HS-5 (cell line): ENCODE results near the gene SMIM28.
"Not testable (repeated sequence)": the region's sequence is repeated elsewhere in the genome, so short reads cannot be mapped to it uniquely, and the experiment has no call there.

ENCODE experiments used
- DNase-seq: peaks from one replicate; pipeline ENCODE4 v3.0.0-alpha.2; 2012; ENCODE audit warnings: low read depth

The SMIM28 gene

DNA sequence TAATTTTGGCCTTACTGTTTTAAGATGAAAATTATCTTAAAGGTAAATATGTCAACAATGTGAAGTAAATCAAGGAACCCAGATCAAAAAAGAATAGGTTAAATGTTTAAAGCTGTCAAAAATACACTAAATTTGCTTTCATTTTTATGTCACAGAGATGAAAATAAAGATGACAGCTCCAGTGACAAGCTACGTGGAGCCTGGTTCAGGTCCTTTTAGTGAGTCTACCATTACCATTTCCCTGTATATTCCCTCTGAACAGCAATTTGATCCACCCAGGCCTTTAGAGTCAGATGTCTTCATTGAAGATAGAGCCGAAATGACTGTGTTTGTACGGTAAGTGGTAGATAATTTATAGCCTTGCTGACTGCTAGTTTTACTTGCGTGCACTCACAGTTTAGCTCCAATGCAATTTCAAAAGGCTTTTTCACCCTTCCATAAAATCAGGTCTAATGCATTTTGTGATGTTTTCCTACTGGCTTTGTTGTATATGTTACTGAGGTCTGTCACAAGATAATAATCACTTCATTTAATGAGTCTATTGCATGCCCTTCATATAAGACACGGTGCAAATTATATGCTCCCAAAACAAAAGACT is 28.2 kb downstream of the SMIM28 start:
- DNase-seq = no peak

DNA sequence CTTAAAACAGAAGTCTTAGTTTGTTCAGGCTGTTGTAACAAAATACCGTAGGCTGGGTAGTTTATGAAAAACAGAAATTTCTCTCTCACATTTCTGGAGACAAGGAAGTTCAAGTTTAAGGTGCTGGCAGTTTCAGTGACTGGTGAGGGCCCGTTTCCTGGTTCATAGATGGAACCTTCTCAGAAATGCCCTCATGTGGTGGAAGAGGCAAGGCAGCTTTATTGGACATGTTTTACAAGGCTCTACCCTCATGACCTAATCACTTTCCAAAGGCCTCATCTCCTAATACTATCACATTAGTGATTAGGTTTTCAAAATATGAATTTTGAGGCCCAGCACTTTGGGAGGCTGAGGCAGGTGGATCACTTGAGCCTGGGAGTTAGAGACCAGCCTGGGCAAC is 28.7 kb downstream of the SMIM28 start:
- no peak for DNase-seq

DNA sequence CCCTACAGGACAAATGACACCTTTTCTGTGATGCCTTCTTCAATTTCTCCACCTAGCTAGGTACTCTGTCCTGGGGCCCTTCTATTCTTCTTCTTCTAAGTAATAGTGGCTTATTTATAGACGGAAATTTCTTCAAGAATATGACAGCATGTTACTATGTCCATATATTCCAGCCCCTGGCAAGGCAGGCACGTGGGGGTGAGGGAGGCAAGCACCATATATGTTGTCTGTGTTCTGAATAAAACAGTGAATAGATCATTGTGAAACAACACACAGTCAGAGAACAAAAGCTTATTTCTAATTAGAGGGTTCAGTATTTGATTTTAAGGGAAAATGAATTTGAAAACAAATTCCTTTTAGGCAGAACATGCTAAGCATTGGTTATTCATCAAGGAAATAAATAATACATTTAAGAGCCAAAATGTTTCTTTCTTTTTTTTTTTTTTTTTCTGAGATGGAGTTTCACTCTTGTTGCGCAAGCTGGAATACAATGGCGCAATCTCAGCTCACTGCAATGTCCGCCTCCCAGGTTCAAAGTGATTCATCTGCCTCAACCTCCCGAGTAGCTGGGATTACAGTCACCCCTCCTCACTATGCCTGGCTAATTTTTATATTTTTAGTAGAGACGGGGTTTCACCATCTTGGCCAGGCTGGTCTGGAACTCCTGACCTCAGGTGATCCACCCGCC is 32.5 kb downstream of the SMIM28 start:
- DNase-seq = no peak

DNA sequence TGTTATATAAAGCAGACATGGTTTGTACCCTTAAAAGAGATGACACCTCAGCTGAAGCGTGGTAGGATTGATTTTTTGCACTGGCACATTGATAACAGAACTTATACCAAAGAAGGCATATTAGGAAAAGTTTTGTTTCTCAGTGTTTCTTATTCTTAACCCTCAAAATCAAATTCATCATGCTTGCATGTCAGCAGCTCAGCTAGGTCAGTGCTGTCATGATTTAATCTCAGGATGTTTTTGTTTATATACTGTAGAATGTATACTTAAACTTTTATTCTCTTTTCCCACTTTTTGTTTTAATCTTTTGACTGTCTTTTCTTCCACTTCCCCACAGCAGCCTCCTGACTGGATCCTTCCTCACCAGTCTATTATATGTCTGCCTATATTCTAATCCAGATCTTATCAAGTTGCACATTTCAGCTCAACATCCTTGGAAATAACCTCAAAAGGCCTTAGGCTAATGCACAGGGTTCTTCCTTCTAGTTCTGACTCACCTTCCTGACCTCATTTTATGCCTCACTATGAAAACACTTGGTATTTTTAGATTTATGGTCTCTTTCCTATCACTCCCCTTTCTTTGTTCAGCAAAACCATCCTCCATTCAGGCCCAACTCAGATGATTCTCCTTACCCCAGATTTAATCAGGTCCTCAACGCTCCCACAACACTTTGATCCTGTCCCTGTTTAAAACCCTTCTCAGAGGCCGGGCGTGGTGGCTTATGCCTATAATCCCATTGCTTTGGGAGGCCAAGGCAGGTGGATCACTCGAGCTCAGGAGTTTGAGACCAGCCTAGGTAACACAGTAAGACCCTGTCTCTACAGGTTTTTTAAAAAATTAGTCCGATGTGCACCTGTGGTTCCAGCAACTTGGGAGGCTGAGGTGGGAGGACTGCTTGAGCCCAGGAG is 33.5 kb downstream of the SMIM28 start:
- peak; percentile 69 for DNase-seq

DNA sequence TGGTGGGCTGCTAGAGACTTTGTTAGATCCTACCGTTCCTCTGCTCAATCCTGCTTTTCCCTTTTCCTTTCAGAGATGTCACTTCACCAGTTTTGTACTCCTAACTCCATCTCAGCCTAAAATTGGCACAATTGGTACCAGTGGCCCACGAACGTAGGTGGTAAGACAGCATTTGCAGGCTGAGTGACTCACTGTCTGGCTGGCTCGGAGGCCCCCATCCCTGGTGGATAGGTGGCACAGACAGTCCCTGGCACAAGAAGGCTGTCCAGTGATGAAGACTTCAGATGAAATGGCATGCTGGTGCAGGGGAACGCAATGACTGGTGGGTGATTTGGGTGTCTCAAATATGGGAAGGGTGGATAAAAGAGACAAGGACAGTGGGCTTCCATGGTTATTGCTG is 37.4 kb downstream of the SMIM28 start:
- no peak for DNase-seq

DNA sequence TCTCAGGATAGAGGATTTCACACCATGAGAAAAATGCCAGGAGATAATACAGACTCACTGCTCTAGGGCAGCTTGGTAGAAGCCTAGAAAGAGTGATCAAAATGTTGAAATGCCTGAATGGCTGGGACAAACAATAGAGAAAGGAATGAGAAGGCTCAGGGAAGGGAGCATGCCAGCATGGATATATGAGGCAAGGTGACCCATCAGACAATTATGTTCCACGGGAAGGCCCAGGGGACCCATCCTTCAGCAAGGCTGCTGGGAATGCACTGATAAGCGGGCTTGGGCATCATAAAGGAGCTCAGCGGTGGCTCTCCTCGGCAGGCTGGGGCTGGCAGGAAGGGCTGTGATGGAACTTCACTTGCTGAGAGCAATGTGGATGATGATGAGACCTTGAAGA is 38.5 kb downstream of the SMIM28 start:
- DNase-seq = no peak

DNA sequence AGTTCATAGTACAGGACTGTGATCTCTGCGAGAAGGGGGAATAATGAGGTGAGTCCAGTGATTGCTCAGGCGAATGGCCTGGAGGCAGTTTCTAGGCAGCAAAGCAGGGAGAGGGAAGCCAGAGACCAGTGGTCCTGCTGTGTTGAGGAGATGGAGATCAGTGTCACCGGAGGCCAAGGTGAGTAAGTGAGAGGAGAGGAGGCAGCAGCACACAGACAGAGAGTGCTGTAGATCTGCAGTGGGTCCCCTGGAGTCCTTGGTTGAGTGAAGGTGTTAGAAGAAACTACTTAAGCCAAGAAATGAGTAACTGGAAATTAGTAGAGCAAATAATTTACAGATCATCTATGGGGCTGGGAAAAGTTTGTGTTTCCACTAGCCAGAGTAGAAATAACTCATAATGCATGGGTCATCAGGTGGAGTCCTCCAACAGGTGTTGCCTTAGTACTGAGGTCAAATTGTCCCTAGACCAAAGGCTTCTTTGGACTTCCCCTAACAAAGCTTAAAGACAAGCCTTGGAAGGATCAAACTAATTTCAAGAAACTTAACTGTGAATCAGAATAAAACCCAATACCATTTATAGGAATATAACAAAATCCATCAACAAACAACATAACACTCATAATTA is 39.9 kb downstream of the SMIM28 start:
- no peak for DNase-seq

DNA sequence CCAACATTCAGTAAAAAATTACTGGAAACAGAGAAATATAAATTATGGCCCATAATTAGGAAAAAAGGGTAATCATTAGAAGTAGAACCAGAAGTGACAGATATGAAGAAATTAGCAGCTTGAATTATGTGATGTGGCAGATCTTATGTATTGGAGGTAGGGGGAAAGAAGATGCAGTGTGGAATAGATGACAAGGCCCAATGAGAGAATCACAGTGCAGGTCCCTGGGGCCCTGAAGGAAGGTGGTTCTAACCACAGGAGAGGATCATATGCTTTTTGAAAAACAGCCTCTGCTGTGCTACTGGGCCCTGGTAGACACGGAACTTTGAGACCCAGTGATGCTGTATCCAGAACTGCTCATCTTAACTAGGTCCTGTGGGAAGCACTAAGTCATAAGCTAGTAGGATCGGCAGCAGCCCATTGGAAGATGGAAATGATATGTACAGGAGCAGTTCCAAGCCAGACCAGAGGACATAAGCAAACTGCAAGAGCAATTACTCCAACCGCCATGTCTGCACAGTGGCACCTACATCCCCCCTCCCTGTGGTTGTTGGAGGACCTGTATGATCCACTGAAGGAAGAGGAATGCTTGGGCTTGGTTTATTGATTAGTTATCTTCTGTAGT is 40.5 kb downstream of the SMIM28 start:
- DNase-seq = no peak

DNA sequence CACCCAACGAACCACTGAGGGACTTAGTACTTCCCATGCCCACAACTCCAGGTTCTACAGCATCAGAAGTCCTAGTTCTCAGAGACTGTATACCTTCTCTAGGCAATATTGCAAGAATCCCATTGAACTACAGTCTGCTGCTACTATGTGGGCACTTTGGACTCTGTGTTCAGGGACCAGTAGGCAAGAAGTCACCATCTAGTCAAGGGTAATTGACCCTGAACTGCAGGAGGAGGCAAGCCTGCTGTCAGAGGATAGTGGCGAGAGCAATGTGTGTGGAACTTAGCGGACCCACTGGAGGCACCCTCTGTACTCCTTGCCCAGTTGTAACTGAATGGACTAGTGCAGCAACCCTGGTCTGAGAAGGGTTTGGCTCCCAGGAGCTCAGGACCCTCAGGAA is 42.1 kb downstream of the SMIM28 start:
- DNase-seq = no peak

DNA sequence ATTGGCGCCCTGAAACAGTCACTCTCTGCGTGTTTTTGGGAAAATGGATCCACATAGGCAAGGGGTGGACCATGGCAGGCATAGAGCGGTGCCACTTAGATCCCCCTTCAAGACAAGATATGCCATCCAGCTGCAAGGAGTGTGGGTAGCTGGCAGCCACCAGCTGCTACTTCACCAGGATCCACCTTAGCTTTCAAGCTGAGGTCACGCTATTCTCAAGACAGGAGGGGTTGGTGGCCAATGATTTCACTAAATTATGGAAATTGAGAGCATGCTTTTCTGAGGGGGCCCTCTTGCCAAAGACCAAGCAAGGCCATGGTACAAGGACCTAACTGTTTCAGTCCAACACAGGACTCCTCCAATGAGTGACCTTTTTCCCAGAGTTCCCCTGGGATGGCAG is 42.7 kb downstream of the SMIM28 start:
- no peak for DNase-seq

DNA sequence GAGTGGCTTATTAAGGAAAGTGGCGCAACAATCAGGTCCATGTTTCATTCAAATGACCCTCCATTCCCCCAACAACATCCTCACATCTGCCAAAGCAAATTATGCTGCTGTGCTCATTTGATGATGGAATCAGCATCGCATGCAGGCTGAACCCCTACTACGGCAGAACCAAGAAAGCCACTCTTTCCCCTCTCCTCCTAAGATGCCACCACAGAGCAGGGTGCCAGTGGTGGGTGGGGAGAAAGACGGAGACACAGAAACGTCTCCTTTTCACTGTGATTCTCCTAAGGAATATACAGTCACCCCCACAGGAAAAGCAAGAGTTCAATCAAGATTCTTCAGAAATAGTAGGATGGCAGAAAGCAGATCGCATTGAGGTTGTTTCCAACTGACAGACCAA is 43.4 kb downstream of the SMIM28 start:
- DNase-seq = no peak

DNA sequence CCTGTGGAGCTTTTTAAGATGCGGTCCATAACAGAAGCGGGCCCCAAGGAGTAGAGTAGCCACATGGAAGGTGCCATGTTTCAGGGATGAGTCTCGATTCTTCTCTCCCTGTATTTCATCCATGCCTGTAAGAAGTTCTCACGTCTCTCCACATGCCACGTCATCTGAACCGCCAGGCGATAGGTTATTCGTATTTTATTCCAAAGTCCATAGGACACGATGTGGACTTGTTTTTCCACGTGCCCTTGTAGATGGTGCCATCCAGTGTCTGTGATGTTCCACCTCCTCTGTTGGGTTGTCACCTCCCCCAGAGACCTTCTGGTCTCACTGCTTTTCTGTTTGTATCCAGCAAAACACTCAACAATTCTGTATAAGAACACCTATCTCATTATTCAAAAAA is 43.9 kb downstream of the SMIM28 start:
- no peak for DNase-seq

DNA sequence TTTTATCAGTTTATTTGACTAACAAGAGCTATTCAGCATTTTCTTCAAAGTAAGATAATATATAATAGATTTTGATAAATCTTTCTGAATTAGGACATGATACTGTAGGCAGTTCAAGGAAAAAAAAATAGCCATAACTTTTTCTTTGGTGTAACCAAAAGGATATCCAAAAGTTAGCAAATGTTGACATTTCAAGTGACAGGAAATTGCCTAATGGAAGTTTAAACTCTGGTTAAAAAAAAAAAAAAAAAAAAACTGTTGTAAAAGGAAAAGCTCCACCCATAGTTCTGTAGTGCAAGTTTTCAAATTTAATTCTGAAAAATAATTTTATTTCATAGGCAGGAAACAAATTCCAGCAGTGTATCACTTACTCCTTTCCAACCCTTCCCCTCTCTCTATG is 45.2 kb downstream of the SMIM28 start:
- no peak for DNase-seq

DNA sequence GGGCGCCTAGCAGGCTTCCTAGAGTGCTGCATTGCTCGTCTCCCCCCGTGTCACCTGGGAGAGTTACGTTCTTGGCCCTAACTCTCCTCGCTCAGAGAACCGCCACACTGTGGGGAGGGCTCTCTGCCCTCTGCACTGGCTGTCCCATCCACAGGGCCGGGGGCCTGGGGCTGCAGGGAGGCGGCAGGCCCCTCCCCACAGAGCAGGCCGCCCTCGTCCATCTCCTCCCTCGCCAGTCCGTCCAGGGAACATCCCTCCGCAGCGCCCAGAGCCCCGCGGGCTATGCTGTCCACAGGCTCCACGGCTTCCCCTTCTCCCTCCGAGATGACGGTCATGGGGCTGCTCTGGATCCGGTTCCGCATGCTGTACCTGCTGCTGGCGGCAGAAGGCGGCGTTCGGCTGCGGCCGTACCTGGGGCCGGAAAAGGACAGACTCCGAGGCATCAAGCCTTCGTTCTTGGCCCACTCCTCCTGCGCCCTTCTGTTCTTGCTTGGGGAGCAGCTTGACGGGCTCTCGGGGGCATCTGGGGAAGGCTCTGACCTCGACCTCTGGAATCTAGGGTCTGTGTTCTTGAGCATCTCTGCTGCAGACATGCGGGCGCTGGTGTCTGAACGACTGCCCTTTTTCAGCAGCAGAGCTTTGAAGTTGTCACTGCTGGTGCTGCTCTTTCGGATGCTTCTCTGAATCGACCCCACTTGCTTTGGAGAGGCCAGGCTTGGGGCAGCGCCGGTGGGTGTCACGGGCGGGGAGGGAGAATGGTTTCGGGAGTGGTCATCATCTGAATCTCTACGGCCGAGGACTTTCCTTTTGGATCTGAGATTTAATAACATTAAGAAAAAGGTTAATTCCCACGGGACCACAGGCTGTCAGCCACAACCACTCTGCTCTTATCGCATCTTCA is 46.5 kb downstream of the SMIM28 start:
- no peak for DNase-seq

DNA sequence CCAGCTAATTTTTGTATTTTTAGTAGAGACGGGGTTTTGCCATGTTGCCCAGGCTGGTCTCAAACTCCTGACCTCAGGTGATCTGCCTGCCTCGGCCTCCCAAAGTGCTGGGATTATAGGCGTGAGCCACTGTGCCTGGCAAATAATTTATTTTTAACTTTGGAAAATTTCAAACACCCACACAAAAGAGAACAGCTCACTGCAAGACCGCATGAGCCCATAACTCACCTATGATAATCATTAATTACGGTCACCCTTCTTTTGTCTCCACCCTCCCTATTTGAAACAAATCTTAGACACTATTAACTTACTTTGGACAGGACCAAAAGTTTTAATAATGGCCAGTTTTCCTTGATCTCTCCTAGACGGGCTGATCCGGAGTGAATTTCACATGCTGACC is 47.6 kb downstream of the SMIM28 start:
- DNase-seq = not testable (repeated sequence)

DNA sequence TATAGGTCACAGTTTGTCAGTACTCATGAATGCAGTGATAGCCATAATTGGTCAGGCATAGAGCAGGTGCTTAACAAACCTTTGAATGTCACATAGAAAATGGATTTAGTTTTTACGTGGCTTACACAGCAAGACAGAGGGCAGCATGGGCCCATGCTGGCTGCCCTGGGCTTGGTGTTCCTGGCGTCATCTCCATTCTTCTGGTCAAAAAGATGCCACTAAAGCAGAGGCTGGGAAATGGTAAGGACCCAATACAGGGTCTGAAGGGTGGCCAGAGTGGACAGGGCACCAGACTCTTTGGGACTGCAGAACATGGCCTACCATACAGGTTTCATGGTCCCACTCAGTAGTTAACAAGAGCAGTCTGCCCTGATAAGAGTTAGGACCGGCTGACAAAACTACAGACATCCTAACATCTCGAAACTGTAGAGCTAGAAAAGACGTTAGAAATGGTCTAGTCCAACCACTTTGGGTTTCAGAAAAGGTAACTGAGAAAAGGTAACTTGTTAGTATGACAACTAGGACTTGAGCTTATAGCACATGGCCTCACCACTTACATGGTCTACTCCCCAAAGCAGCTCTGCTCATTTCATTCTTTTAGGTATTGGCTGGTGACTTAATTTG is 48.9 kb downstream of the SMIM28 start:
- no peak for DNase-seq

DNA sequence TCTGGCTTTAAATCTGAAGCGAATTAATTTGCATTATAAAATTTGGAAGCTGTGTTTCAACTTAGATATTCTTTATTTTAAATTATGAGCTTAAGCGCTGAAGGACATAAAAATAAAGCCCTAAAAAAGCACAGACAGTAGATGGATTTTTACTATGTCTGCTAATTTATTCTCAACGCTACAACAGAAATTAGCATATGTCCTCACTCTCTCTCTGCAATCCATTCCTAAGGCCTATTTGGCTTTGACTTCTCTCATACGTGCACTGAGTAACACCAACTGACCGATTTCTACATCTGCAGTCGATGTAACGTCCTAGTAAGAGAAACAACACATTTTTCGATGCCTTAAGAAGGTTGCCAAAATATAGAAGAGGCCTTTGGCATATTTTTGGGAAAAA is 50.0 kb downstream of the SMIM28 start:
- DNase-seq = no peak

DNA sequence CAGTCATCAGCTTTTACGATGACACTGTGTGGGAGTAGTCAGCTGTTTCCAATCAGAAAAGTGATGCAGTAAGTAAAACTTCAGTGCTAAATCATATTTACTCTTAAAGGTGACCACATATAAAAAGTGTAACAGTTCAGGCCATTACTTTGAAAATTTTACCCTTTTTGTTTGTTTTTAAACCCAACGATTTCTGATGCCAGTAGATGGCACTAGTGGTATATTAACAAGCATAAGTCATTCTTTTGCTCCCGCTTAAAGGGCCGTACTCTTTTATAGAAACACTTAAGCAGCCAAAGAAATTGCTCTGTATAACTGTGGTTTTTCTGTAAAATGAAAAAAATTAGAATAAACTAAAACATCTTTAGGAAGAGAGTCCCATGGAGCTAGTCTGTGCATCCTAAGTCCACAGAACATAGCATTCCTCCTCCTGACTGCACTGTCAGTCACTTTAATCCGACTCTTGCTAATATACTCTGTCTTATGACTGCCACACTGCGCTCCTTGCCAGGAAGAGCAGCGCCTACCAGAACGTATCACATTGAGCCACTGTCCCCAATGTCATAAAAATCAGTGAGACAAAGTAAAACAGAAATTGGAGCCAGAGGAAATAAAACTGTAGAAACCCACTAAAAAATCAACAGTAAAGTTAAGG is 51.4 kb downstream of the SMIM28 start:
- no peak for DNase-seq

DNA sequence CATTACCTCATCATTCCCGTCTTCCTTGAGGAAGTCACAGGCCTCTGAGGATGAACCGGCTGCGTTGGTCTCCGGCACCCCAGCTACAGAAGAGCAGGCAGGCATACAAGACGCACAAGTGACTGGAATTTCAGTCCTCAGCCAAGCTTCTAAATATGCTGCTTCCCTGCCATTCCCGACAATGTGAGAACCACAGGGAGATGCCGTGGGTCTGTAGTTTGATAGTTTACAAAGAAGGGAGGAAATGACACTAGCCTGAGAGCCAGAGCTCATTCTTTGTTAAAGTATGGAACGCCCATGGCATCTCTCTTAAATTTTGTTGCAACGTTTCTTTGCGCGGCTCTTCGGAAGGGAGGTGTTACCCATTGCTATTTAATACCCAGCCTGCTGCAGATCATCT is 52.1 kb downstream of the SMIM28 start:
- DNase-seq = no peak
